Fibroblast of skin of back (primary cell): ENCODE measurements around the gene ZNF462.

Experiments
- DNase-seq: peaks from one replicate; pipeline ENCODE4 v3.0.0-alpha.2; 2013

The ZNF462 gene

DNA sequence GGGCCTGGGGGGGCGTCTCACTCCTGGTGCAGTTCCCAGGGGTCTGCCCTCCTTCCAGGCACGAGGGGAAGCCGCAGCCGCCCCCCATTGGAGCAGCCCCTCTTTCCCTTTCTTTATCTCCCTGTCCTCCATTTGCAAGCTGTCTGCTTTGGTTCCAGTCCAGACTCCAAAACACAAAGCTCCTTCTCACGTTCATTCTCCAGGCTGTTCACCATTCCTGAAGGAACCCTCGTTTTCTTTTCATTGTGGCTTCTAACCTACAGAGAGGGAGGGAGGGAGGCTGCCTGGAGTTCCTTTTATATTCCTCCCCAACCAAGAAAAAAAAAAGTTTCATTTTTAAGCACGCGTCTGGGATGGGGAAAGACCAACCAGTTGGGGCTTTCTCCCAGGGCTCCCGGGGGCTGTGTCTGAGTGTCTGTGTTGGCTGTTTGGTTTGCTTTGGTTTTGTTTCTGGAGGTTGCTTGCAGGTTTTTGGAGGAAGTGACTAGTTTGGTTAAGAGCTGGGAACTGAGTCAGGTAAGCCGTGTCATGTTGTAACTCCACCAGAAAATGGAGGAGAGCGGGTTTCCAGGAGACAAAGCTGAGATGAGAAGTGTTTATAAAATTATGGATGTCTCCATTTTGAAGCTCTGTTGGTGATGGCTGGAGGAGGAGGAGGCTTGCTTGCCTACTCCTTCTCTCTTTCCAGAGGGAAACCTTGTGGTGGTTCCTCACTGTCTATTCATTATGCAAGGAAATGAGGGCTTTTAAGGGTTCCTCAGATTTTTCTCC, 1.6 kb downstream of the ZNF462 start:
- DNase-seq: peak; percentile 34

- DNase-seq: no peak
These were observed 3.3 kb downstream of the ZNF462 start for GRCh38 chr9:106866243-106866642.

DNA sequence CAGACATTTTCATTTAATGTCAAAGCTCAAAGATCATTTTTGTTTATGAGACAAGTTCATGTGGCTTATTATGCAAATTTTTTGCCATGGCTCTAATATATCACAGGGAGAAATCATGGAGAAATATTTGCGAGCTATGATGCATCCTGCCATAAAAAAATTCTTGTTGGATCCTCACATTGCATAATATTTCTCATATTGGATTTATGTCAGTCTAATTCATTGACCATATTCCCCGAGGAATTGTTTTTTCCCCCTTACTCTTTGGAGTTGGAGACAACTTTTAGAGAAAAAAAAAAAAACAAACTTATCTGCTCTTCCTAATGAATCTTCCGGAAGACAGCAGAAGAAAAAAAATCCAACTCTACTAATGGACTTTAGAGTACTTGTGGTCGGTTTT, 4.3 kb downstream of the ZNF462 start:
- DNase-seq: no peak

- DNase-seq: no peak
These were observed 5.1 kb downstream of the ZNF462 start for GRCh38 chr9:106868087-106868486.

DNA sequence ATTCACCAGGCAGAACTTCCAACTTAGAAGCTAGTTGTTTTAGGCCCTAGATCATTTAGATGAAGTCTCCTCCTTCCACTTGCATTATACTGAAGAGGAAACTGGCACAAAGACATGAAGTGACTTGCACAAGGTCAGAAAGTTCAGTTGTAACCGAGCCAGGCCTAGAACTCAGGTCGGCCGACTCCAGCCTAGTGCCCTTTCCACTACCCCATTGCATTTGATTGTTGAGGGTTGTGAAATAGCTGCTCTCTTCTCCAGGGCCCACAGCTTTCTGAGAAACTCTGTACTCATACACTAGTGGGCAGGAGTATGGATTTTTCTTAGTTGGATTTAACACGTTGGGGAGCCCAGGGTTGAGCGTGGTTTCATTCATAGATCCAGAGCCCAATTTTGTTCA, 5.6 kb downstream of the ZNF462 start:
- DNase-seq: no peak

DNA sequence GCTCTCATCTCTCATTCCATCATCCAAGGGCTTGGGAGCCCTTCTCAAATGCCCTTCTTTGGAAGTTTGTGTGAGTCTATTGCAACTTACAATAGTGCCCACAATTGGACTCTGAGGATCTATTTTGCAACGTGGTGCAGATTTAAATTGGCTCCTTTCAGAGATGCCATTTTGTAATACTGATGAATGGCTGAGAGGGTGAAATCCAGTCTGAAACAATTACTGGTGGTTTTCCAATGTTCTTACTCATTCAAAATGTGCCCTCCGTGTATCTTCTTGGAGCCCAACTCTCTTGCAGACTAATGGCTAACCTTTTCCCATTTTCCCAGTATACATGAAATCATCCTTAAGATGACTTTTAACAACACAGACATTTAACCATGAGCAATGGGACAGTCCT, 6.1 kb downstream of the ZNF462 start:
- DNase-seq: no peak

- no peak for DNase-seq
These were observed 6.5 kb downstream of the ZNF462 start for GRCh38 chr9:106869458-106869857.

- DNase-seq: peak; percentile 22
These were observed 9.7 kb downstream of the ZNF462 start for GRCh38 chr9:106872641-106873040.

- no peak for DNase-seq
These were observed 11.1 kb downstream of the ZNF462 start for GRCh38 chr9:106874031-106874430.

DNA sequence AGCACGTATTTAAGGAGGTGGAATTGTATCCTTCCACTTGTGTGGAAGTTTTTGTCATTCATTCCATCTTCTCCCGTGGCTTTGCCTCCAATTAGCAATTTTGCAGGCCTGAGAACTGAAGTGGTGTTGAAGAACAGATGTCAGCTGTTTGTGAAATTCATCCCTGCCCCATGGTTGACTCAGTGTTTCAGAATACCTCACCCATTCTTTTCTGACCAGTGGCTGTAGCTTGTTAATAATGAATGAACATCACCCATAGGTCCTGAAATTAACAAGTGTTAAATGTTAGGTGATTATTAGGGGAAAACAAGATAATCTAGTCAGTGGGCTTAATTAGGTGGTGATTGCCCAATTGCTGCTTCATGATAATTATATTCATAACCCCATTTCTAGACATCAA, 11.7 kb downstream of the ZNF462 start:
- no peak for DNase-seq

GRCh38 chr9:106875529-106875928, 12.6 kb downstream of the ZNF462 start:
- no peak for DNase-seq

DNA sequence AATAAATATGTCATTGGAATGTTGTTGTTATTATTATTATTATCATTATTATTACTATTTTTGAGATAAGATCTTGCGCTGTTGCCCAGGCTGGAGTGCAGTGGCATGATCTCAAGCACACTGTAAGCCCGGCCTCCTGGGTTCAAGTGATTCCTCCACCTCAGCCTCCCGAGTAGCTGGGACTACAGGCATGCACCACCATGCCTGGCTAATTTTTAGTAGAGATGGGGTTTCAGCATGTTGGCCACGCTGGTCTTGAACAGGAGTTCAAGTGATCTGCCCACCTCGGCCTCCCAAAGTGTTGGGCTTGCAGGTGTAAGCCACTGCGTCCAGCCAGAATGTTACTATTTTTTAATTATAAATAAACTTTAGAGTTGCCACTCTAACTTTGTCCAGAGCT, 14.4 kb downstream of the ZNF462 start:
- no peak for DNase-seq

DNA sequence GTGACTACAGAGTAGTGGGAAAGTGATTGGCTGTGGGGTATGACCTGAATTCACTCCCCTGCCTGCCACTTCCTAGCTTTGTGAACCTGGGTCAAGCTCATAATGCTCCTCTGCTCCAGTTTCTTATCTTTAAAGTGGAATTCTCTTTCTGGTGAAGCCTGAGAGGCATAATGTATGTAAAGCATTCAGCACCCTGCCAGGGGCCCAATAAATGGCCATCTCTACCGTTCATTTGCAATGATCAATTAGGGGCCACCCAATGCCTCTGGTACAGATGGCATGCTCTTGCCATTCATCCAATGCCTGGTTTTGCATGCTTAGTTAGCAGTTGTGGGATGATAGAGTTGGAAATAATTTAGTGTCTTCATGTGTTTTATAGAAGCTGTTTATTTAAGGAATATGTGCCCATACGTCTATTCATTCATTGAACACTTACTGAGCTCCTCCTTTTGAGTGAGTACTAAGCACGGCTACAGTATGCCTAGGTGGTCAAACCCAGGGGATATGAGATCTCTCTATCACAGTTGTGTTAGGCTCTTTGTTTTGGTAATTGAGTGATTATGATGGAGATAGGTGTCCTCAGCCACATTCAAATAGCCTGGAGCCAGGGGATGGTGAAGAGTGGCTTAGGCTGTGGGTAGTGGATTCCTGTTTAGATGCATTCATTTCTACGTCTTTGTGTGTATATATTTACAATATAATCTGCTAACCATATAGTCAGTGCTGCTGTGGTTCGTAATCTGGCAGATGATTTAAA, 15.3 kb downstream of the ZNF462 start:
- DNase-seq: no peak

GRCh38 chr9:106878934-106879333, 16.0 kb downstream of the ZNF462 start:
- DNase-seq: peak; percentile 80

- DNase-seq: no peak
These were observed 16.5 kb downstream of the ZNF462 start for GRCh38 chr9:106879439-106879882.

- no peak for DNase-seq
These were observed 17.1 kb downstream of the ZNF462 start for GRCh38 chr9:106880081-106880480.

DNA sequence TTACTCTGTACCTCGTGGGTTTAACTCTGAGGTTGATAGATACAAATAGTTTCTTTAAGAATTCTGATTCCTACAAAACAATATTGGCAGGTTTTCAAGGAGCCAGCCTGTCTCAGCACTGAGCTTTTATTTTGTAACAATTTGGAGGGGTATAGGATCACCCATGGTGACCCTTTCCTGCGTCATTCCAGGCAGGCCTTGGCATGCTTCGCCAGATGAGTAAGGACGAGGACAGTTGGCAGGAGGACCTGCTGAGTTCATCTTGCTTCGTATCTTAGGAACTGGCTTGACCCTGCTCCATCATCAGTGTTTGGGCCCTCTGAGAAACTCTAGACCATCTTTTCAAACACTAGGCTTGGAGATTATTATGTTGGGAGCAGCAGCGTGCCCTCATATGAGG, 17.9 kb downstream of the ZNF462 start:
- DNase-seq: no peak

DNA sequence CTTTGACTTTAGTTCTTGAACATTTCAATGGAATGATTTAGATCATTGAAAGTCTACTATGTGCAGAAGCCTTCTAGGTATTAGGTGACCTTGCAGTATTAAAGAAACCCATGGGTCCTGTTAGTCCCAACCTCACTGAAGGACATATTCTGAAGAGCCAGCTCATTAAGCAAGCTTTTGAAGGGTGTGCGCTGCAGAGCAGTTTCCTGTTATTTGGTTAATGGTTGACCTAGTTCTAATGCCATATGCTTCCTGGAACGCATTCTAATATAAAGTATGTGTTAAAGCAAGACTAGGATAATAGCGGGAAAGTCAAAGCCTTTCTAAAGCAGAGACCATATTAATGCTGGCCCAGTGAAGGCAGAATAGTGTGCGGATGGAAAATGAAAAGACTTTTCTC, 20.1 kb downstream of the ZNF462 start:
- no peak for DNase-seq

DNA sequence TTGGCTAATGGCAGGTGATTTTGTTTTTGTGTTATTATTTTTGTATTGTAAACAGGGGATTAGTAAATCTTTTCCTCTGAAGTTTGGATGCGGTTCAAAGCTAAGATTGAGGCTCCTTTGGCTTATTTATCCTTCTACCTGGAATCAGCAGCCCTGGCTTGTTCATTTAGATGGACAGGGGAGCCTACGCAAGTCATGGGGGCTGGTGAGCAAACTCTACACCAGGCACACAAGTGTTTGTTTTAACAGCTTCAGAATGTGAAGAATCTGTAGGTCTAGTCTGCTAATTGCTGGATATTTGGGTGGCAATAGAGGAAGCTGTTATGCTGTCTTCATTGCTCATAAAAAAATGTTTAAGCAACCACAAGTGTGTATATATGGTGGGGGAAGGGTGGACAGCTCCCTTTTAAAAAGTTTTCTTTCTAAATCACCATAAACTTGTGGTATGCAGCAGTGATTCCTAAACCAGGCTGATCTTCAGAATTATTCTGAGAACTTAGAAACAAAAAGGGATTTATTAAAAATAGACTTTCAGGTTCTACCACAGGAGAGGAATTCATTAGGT, 20.7 kb downstream of the ZNF462 start:
- peak; percentile 71 for DNase-seq

- DNase-seq: peak; percentile 76
These were observed 22.5 kb downstream of the ZNF462 start for GRCh38 chr9:106885451-106885850.

DNA sequence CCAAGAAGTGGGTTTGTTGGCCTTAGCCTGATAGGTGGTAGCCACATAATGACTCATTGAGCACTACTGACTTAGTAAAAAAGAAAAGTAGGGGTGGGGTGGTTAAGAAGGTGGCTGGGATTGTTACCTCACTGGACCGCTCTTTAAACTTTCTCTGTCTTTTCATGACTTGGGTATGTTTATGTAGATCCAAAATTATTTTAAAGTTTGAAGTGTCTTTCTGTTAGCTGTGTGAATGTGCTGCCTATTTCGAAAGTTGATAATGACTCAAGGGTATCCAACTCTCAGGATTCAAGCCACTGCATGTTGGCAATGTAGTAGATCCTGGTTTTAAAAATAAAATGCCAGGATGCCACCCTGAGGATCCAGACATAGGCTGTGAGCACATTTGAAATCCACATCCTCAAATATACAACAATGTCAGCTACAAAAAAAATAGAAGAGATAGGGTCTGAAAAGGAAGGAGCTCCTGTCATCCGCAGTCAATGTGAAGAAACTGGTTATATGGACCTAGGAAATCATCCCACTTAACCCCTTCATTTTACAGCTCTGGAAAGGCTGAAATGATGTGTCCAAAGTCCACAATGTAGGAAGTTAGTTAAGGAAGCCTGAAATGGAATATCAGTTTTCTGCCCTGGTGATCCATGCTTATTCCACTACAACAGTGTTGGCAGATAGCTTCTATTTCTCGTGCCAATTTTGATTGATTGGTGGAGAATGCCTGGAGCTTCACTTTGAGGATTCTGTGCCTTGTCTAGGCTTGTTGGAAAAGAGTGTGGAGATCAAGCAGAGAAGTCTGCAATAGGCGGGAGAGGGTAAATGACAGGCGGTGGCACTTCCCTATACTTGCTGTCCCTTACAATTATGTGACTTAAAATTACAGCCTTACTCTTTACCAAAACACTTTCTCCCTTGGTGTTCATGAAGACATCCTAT, 23.4 kb downstream of the ZNF462 start:
- DNase-seq: no peak

DNA sequence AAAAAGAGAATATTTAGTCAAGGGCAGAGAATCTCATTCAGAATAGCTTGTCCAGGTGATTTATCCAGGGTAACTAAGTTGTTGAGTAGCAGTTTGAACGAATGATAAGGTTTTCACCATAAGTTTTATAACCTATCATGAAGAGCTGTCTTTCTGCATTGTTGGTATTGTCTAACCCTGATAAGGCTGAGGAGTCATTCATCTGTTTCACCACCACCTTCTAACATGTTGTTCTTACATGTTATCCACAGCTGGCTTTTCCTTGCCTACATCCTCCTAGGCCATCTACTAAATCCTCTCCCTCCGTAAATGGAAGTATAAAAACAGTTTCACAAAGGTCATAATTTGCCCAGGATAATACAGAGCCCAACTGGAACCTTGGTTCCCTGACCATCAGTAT, 24.1 kb downstream of the ZNF462 start:
- no peak for DNase-seq
